Osteocyte (in vitro differentiated cells): ENCODE data around the gene PCDHB6. TPM values are rescaled to one million over a fixed set of nuclear protein-coding genes. Genes with fewer than 3 reads are reported as not detected.
"Not testable (repeated sequence)": the region's sequence is repeated elsewhere in the genome, so short reads cannot be mapped to it uniquely, and the experiment has no call there.

Experiments used
- DNase-seq: peaks from one replicate; pipeline ENCODE4 v3.0.0; 2021; ENCODE audit warnings: mixed read lengths; ENCODE audit not compliant: unreplicated experiment; ENCODE audit errors: extremely low spot score
- H3K27ac Mint-ChIP-seq: one replicate; pipeline ENCODE4 v1.8.0; 2021; ENCODE audit warnings: mild to moderate bottlenecking, mixed read lengths; ENCODE audit not compliant: unreplicated experiment
- H3K27me3 Mint-ChIP-seq: one replicate; pipeline ENCODE4 v1.8.0; 2021; ENCODE audit warnings: mixed read lengths; ENCODE audit not compliant: unreplicated experiment
- H3K36me3 Mint-ChIP-seq: one replicate; pipeline ENCODE4 v1.8.0; 2021; ENCODE audit warnings: mixed read lengths; ENCODE audit not compliant: unreplicated experiment
- H3K4me1 Mint-ChIP-seq: one replicate; pipeline ENCODE4 v1.8.0; 2021; ENCODE audit warnings: mixed read lengths; ENCODE audit not compliant: unreplicated experiment
- H3K4me3 Mint-ChIP-seq: one replicate; pipeline ENCODE4 v1.8.0; 2021; ENCODE audit warnings: mild to moderate bottlenecking, moderate library complexity, mixed read lengths; ENCODE audit not compliant: unreplicated experiment
- H3K9me3 Mint-ChIP-seq: one replicate; pipeline ENCODE4 v1.8.0; 2021; ENCODE audit warnings: mixed read lengths; ENCODE audit not compliant: unreplicated experiment
- CTCF ChIP-seq: fragments of 200-600 bp; sonication (generic); IDR thresholded peaks from 2 replicates; pipeline ENCODE4 v1.5.0; 2021; ENCODE audit warnings: antibody characterized with exemption, mild to moderate bottlenecking, moderate library complexity
- total RNA-seq: library from RNA; stranded (reverse); gene quantifications from 2 replicates; pipeline ENCODE4 v1.2.1, GENCODE V29; 2021

The PCDHB6 gene
- total RNA-seq, 1 donor from 2014 or later: 1.6 TPM

- DNase-seq: peak; percentile 84
- H3K9me3 Mint-ChIP-seq: peaks cover 46% of the 10 kb centered on the region
- H3K27ac Mint-ChIP-seq: no peak within 1 kb of the TSS
- no peaks in the 10 kb centered on the region for H3K27me3 Mint-ChIP-seq
- H3K4me3 Mint-ChIP-seq: peak within 1 kb of the TSS; percentile 67
- peak; percentile 47 for TF ChIP-seq CTCF
- H3K36me3 Mint-ChIP-seq: peaks cover 19% of the 10 kb centered on the region
- H3K4me1 Mint-ChIP-seq: no peaks in the 10 kb centered on the region
These were observed 42.4 kb downstream of the PCDHB6 start, which contains the start of gene PCDHB10 for GRCh38 chr5:141192110-141192725. TSS of gene PCDHB10 (plus strand) at chr5:141192353. CDS start at chr5:141192553, 200 bp downstream.

GRCh38 chr5:141194332-141194731 lies 44.5 kb downstream of the PCDHB6 start:
- peaks cover 15% of the 10 kb centered on the region for H3K36me3 Mint-ChIP-seq

GRCh38 chr5:141196363-141196762 lies 46.5 kb downstream of the PCDHB6 start:
- Mint-ChIP-seq H3K4me3 (no peak overlapping the region), H3K9me3 (peaks cover 67% of the 10 kb centered on the region), H3K27ac (no peak overlapping the region), H3K27me3 (no peaks in the 10 kb centered on the region), H3K4me1 (no peaks in the 10 kb centered on the region), H3K36me3 (peaks cover 20% of the 10 kb centered on the region)
- no peak for TF ChIP-seq CTCF
- DNase-seq: no peak

More at GRCh38 chr5:141194332-141194731, 44.5 kb downstream of the PCDHB6 start:
- H3K9me3 Mint-ChIP-seq: peaks cover 51% of the 10 kb centered on the region
- not testable (repeated sequence) for H3K4me3 Mint-ChIP-seq, H3K27me3 Mint-ChIP-seq, H3K4me1 Mint-ChIP-seq, H3K27ac Mint-ChIP-seq, DNase-seq

GRCh38 chr5:141199359-141200235 lies 49.7 kb downstream of the PCDHB6 start, which contains the start of gene PCDHB11:
TSS of gene PCDHB11 (plus strand) at chr5:141199627. CDS start at chr5:141199775, 148 bp downstream.
- no peak for TF ChIP-seq CTCF

GRCh38 chr5:141201126-141201525 lies 51.3 kb downstream of the PCDHB6 start:
- not testable (repeated sequence) for H3K27me3 Mint-ChIP-seq, DNase-seq, H3K4me3 Mint-ChIP-seq, H3K4me1 Mint-ChIP-seq, H3K27ac Mint-ChIP-seq
- Mint-ChIP-seq H3K9me3 (peaks cover 54% of the 10 kb centered on the region), H3K36me3 (peaks cover 19% of the 10 kb centered on the region)

More at GRCh38 chr5:141199359-141200235, 49.7 kb downstream of the PCDHB6 start, which contains the start of gene PCDHB11:
- Mint-ChIP-seq H3K4me1 (no peaks in the 10 kb centered on the region), H3K36me3 (peaks cover 21% of the 10 kb centered on the region), H3K27me3 (no peaks in the 10 kb centered on the region), H3K9me3 (peaks cover 52% of the 10 kb centered on the region), H3K4me3 (no peak within 1 kb of the TSS), H3K27ac (no peak within 1 kb of the TSS)
- DNase-seq: no peak

GRCh38 chr5:141201646-141202045 lies 51.8 kb downstream of the PCDHB6 start:
- DNase-seq, H3K27me3 Mint-ChIP-seq, H3K4me3 Mint-ChIP-seq: not testable (repeated sequence)

More at GRCh38 chr5:141201646-141202045, 51.8 kb downstream of the PCDHB6 start:
- Mint-ChIP-seq H3K36me3 (peaks cover 14% of the 10 kb centered on the region), H3K9me3 (peaks cover 48% of the 10 kb centered on the region)
- H3K27ac Mint-ChIP-seq, H3K4me1 Mint-ChIP-seq: not testable (repeated sequence)

Other genes starting within 250 kb of the PCDHB6 start
- 3.3 TPM in 2 replicates for gene PCDHAC1, start 223.8 kb upstream of the PCDHB6 start, total RNA-seq
- gene PCDHAC2, start 183.6 kb upstream of the PCDHB6 start, total RNA-seq: 2.3 and 3.0 TPM in 2 replicates
- gene PCDHB1, start 98.7 kb upstream of the PCDHB6 start, total RNA-seq: 0.03 and 0.05 TPM in 2 replicates
- gene PCDHB2, start 55.4 kb upstream of the PCDHB6 start, total RNA-seq: 91.5 and 92.7 TPM in 2 replicates
- 8.8 and 11.1 TPM in 2 replicates for gene PCDHB3, start 49.6 kb upstream of the PCDHB6 start, total RNA-seq
- gene PCDHB4, start 28.2 kb upstream of the PCDHB6 start, total RNA-seq: 2.9 and 4.1 TPM in 2 replicates
- gene PCDHB5, start 14.9 kb upstream of the PCDHB6 start, total RNA-seq: 6.4 and 7.5 TPM in 2 replicates
- gene PCDHB7, start 22.6 kb downstream of the PCDHB6 start, total RNA-seq: 1.1 and 1.2 TPM in 2 replicates
- 0.81 and 1.1 TPM in 2 replicates for gene PCDHB8, start 27.7 kb downstream of the PCDHB6 start, total RNA-seq
- 9.0 and 10.8 TPM in 2 replicates for gene PCDHB16, start 32.3 kb downstream of the PCDHB6 start, total RNA-seq
- 3.4 and 4.3 TPM in 2 replicates for gene PCDHB9, start 37.1 kb downstream of the PCDHB6 start, total RNA-seq
- 7.8 and 8.2 TPM in 2 replicates for gene PCDHB10, start 42.3 kb downstream of the PCDHB6 start, total RNA-seq
- 1.9 and 2.4 TPM in 2 replicates for gene PCDHB11, start 49.6 kb downstream of the PCDHB6 start, total RNA-seq
- 1.9 and 2.2 TPM in 2 replicates for gene PCDHB12, start 58.7 kb downstream of the PCDHB6 start, total RNA-seq
- 2.2 and 2.4 TPM in 2 replicates for gene PCDHB13, start 63.9 kb downstream of the PCDHB6 start, total RNA-seq
- 8.8 and 9.0 TPM in 2 replicates for gene PCDHB14, start 73.3 kb downstream of the PCDHB6 start, total RNA-seq
- 4.3 and 4.4 TPM in 2 replicates for gene PCDHB15, start 95.3 kb downstream of the PCDHB6 start, total RNA-seq
- 0.50 and 0.81 TPM in 2 replicates for gene SLC25A2, start 154.0 kb downstream of the PCDHB6 start, total RNA-seq
- 78.7 and 83.8 TPM in 2 replicates for gene TAF7, start 170.7 kb downstream of the PCDHB6 start, total RNA-seq
- gene PCDHGA1, start 180.5 kb downstream of the PCDHB6 start, total RNA-seq: 0.13 TPM in 1 of 2 replicates, not detected in the other
- 0.21 TPM in 1 of 2 replicates, not detected in the other for gene PCDHGA2, start 188.7 kb downstream of the PCDHB6 start, total RNA-seq
- gene PCDHGA3, start 193.8 kb downstream of the PCDHB6 start, total RNA-seq: not detected in 2 replicates
- 1.4 and 1.8 TPM in 2 replicates for gene PCDHGB1, start 200.0 kb downstream of the PCDHB6 start, total RNA-seq
- gene PCDHGA4, start 205.0 kb downstream of the PCDHB6 start, total RNA-seq: 0.27 and 0.47 TPM in 2 replicates
- gene PCDHGB2, start 209.9 kb downstream of the PCDHB6 start, total RNA-seq: 0.50 and 0.59 TPM in 2 replicates
- gene PCDHGA5, start 214.1 kb downstream of the PCDHB6 start, total RNA-seq: 0.13 and 0.16 TPM in 2 replicates
- 0.19 and 0.29 TPM in 2 replicates for gene PCDHGB3, start 220.2 kb downstream of the PCDHB6 start, total RNA-seq
- gene PCDHGA6, start 223.8 kb downstream of the PCDHB6 start, total RNA-seq: 0.18 and 0.21 TPM in 2 replicates
- 0.11 TPM in 1 of 2 replicates, not detected in the other for gene PCDHGA7, start 232.7 kb downstream of the PCDHB6 start, total RNA-seq
- gene PCDHGB4, start 237.6 kb downstream of the PCDHB6 start, total RNA-seq: 10.8 and 11.9 TPM in 2 replicates
- 0.34 and 0.51 TPM in 2 replicates for gene PCDHGA8, start 242.6 kb downstream of the PCDHB6 start, total RNA-seq
- 0.97 and 1.3 TPM in 2 replicates for gene PCDHGB5, start 247.9 kb downstream of the PCDHB6 start, total RNA-seq